CD14-positive monocyte (primary cell): ENCODE data around the gene PRRT1. TPM values are rescaled to one million over a fixed set of nuclear protein-coding genes. Genes with fewer than 3 reads are reported as not detected.

Source experiments
- DNase-seq, 3 donors: peaks; one replicate each; pipeline ENCODE4 v3.0.0-alpha.2; 2011 to 2022
- H2AFZ ChIP-seq: 2 replicates; pipeline ENCODE4 v1.6.0; 2012; ENCODE audit warnings: mild to moderate bottlenecking, low read depth, low read length, inconsistent platforms; ENCODE audit not compliant: insufficient read depth, poor library complexity, severe bottlenecking
- H3K27ac ChIP-seq, 2 donors: 1 replicate in 1 of 2; 2 replicates in 1 of 2; pipeline ENCODE4 v1.5.1; 2012 to 2013; ENCODE audit warnings: low read length in 2 of 2, control low read depth in 1 of 2, inconsistent platforms in 1 of 2, low read depth in 1 of 2, mild to moderate bottlenecking in 1 of 2
- H3K27me3 ChIP-seq, 2 donors: one replicate each; pipeline versions ENCODE4 v1.6.0 to v1.6.1; 2011 to 2013; ENCODE audit warnings: low read length in 2 of 2; ENCODE audit not compliant: control insufficient read depth in 2 of 2, insufficient read depth in 2 of 2
- H3K36me3 ChIP-seq, 2 donors: replicated peaks in 1 of 2; 1 replicate in 1 of 2; 2 replicates in 1 of 2; pipeline versions ENCODE4 v1.5.1 to v1.6.1; 2012 to 2013; ENCODE audit warnings: low read length in 2 of 2, control low read depth in 1 of 2, inconsistent platforms in 1 of 2, mild to moderate bottlenecking in 1 of 2; ENCODE audit not compliant: insufficient read depth in 2 of 2, control insufficient read depth in 1 of 2
- H3K4me1 ChIP-seq, 2 donors: 1 replicate in 1 of 2; 2 replicates in 1 of 2; pipeline versions ENCODE4 v1.5.1 to v1.6.1; 2012 to 2013; ENCODE audit warnings: low read length in 2 of 2, control low read depth in 1 of 2, inconsistent platforms in 1 of 2, mild to moderate bottlenecking in 1 of 2, moderate library complexity in 1 of 2; ENCODE audit not compliant: insufficient read depth in 2 of 2, control insufficient read depth in 1 of 2
- H3K4me2 ChIP-seq: replicated peaks from 2 replicates; pipeline ENCODE3; 2012; ENCODE audit warnings: low read length, moderate library complexity, mild to moderate bottlenecking; ENCODE audit not compliant: poor library complexity, severe bottlenecking; ENCODE audit errors: extremely low read depth
- H3K4me3 ChIP-seq, 3 experiments: fragments of 200-600 bp in 1 of 3; sonication (generic) in 1 of 3; replicated peaks in 1 of 3; 1 replicate in 2 of 3; 2 replicates in 1 of 3; pipeline ENCODE4 v1.5.1; 2011 to 2013; ENCODE audit warnings: low read length in 3 of 3, mild to moderate bottlenecking in 3 of 3, control low read depth in 2 of 3, low read depth in 2 of 3, inconsistent platforms in 1 of 3, moderate library complexity in 1 of 3
- H3K79me2 ChIP-seq: 2 replicates; pipeline ENCODE4 v1.6.0; 2012; ENCODE audit warnings: mild to moderate bottlenecking, control low read depth, inconsistent platforms, low read length, moderate library complexity; ENCODE audit not compliant: insufficient read depth
- H3K9ac ChIP-seq: 2 replicates; pipeline ENCODE4 v1.6.0; 2017; ENCODE audit warnings: low read length, mild to moderate bottlenecking; ENCODE audit not compliant: insufficient read depth, poor library complexity, severe bottlenecking
- H3K9me3 ChIP-seq, 2 donors: replicated peaks in 1 of 2; 1 replicate in 1 of 2; 2 replicates in 1 of 2; pipeline versions ENCODE4 v1.5.1 to v1.6.1; 2012 to 2013; ENCODE audit warnings: low read length in 2 of 2, control low read depth in 1 of 2; ENCODE audit not compliant: control insufficient read depth in 1 of 2, insufficient read depth in 1 of 2
- H4K20me1 ChIP-seq: 2 replicates; pipeline ENCODE4 v1.6.0; 2012; ENCODE audit warnings: mild to moderate bottlenecking, low read length, control low read depth, moderate library complexity; ENCODE audit not compliant: insufficient read depth
- H3K27ac Mint-ChIP-seq, 7 donors: one replicate each; pipeline ENCODE4 v1.8.0; 2020; ENCODE audit warnings: mild to moderate bottlenecking in 7 of 7, mixed read lengths in 7 of 7, moderate library complexity in 6 of 7, inconsistent platforms in 2 of 7
- H3K27me3 Mint-ChIP-seq, 3 donors: one replicate each; pipeline ENCODE4 v1.8.0; 2021 to 2022; ENCODE audit warnings: low read depth in 3 of 3, mild to moderate bottlenecking in 3 of 3, mixed read lengths in 3 of 3, moderate library complexity in 3 of 3, inconsistent platforms in 1 of 3
- H3K36me3 Mint-ChIP-seq, 2 donors: one replicate each; pipeline ENCODE4 v1.8.0; 2020; ENCODE audit warnings: mixed read lengths in 2 of 2, inconsistent platforms in 1 of 2, mild to moderate bottlenecking in 1 of 2
- H3K4me1 Mint-ChIP-seq: one replicate; pipeline ENCODE4 v1.8.0; 2020; ENCODE audit warnings: mild to moderate bottlenecking, mixed read lengths
- H3K4me3 Mint-ChIP-seq, 2 donors: one replicate each; pipeline ENCODE4 v1.8.0; 2020; ENCODE audit warnings: mild to moderate bottlenecking in 2 of 2, mixed read lengths in 2 of 2, moderate library complexity in 1 of 2
- H3K9me3 Mint-ChIP-seq, 7 donors: one replicate each; pipeline ENCODE4 v1.8.0; 2020 to 2022; ENCODE audit warnings: mixed read lengths in 7 of 7, mild to moderate bottlenecking in 6 of 7, moderate library complexity in 6 of 7, inconsistent platforms in 2 of 7
- CTCF ChIP-seq: fragments of 200-600 bp; IDR thresholded peaks from one replicate; pipeline ENCODE4 v1.8.0; 2022; ENCODE audit warnings: antibody characterized with exemption, mild to moderate bottlenecking
- WGBS: methylation state at CpG from one replicate; pipeline ENCODE4 v1.1.5; 2013; ENCODE audit warnings: missing lambda C conversion rate; ENCODE audit not compliant: insufficient coverage; 5-methylcytosine and 5-hydroxymethylcytosine counted together
- intact Hi-C, 2 donors: fragments of 100-400 bp; cut with micrococcal nuclease; formaldehyde crosslinking; loops; one replicate each; pipeline versions ENCODE4 v1.15.0 to v1.15.1; 2023
- polyA plus RNA-seq, 3 donors: library from polyadenylated mRNA; depleted of rRNA in 1 of 3; unstranded in 2 of 3; stranded (reverse) in 1 of 3; fragments of 300-500 nt in 2 of 3; fragments of >200 nt in 1 of 3; fragmentation: Illumina TruSeq in 2 of 3; gene quantifications; 1 replicate in 2 of 3; 2 replicates in 1 of 3; pipeline ENCODE4 v1.2.3, GENCODE V29; 2012 to 2021

The PRRT1 gene
- polyA plus RNA-seq, 3 donors: not detected

GRCh38 chr6:32158052-32158451, 6.3 kb upstream of the PRRT1 start:
- H3K79me2 ChIP-seq: no peaks in the 10 kb centered on the region
- intact Hi-C loops: no loop called here
- no peak overlapping the region for H3K27ac Mint-ChIP-seq

GRCh38 chr6:32156891-32157290, 5.2 kb upstream of the PRRT1 start:
- Histone ChIP-seq H3K4me1 (peaks cover 19 to 21% of the 10 kb centered on the region in 2 donors), H3K4me3 (no peak overlapping the region), H4K20me1 (no peaks in the 10 kb centered on the region), H3K79me2 (no peaks in the 10 kb centered on the region), H3K4me2 (no peak overlapping the region), H3K9ac (no peak overlapping the region), H3K27ac (no peak overlapping the region), H2AFZ (no peak overlapping the region), H3K9me3 (no peaks in the 10 kb centered on the region), H3K36me3 (no peaks in the 10 kb centered on the region), H3K27me3 (peaks cover 8 to 23% of the 10 kb centered on the region in 2 donors)
- DNase-seq: no peak
- Mint-ChIP-seq H3K4me1 (peaks cover 23% of the 10 kb centered on the region), H3K27ac (no peak overlapping the region), H3K27me3 (peaks cover 21 to 34% (median 30%) of the 10 kb centered on the region in 3 donors), H3K4me3 (no peak overlapping the region), H3K36me3 (peaks cover 0 to 7% of the 10 kb centered on the region in 2 donors), H3K9me3 (peaks cover 0 to 9% (median 0%) of the 10 kb centered on the region in 7 donors)
- WGBS: 100% methylated on average over 3 of the region's 9 CpGs
- intact Hi-C loops: no loop called here
- TF ChIP-seq CTCF: no peak

More at GRCh38 chr6:32158052-32158451, 6.3 kb upstream of the PRRT1 start:
- Mint-ChIP-seq H3K9me3 (peaks cover 0 to 4% (median 0%) of the 10 kb centered on the region in 7 donors), H3K4me1 (peaks cover 20% of the 10 kb centered on the region), H3K27me3 (peaks cover 11 to 22% (median 20%) of the 10 kb centered on the region in 3 donors), H3K36me3 (peaks cover 0 to 7% of the 10 kb centered on the region in 2 donors), H3K4me3 (no peak overlapping the region)
- Histone ChIP-seq H3K36me3 (no peaks in the 10 kb centered on the region), H3K27me3 (peaks cover 0 to 12% of the 10 kb centered on the region in 2 donors), H3K9me3 (no peaks in the 10 kb centered on the region), H4K20me1 (no peaks in the 10 kb centered on the region), H3K4me2 (no peak overlapping the region), H2AFZ (no peak overlapping the region), H3K4me1 (peaks cover 19 to 21% of the 10 kb centered on the region in 2 donors), H3K27ac (no peak overlapping the region), H3K4me3 (no peak overlapping the region), H3K9ac (no peak overlapping the region)
- TF ChIP-seq CTCF: no peak
- no peak for DNase-seq
